SU-DHL-6 (cell line): ENCODE data around the gene DENND2A.

Experiments used
- EZH2phosphoT487 ChIP-seq: fragments of 200-600 bp; sonication (generic), shearing (Covaris generic); conservative IDR thresholded peaks from 2 replicates; pipeline ENCODE4 v1.6.1; 2018; ENCODE audit warnings: mild to moderate bottlenecking, antibody characterized with exemption, low read length, moderate library complexity, mixed read lengths
- TF ChIP-seq, protein P1 (sequence below): fragments of 200-600 bp; sonication (generic); IDR thresholded peaks from one replicate; pipeline ENCODE4 v1.5.1; 2017; ENCODE audit warnings: antibody characterized with exemption, mild to moderate bottlenecking, low read length, moderate library complexity; ENCODE audit not compliant: insufficient read depth, poor library complexity, severe bottlenecking

GRCh38 chr7:140526787-140527664 lies 113.6 kb downstream of the DENND2A start:
- TF ChIP-seq, protein P1, sequence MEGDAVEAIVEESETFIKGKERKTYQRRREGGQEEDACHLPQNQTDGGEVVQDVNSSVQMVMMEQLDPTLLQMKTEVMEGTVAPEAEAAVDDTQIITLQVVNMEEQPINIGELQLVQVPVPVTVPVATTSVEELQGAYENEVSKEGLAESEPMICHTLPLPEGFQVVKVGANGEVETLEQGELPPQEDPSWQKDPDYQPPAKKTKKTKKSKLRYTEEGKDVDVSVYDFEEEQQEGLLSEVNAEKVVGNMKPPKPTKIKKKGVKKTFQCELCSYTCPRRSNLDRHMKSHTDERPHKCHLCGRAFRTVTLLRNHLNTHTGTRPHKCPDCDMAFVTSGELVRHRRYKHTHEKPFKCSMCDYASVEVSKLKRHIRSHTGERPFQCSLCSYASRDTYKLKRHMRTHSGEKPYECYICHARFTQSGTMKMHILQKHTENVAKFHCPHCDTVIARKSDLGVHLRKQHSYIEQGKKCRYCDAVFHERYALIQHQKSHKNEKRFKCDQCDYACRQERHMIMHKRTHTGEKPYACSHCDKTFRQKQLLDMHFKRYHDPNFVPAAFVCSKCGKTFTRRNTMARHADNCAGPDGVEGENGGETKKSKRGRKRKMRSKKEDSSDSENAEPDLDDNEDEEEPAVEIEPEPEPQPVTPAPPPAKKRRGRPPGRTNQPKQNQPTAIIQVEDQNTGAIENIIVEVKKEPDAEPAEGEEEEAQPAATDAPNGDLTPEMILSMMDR: no peak
- no peak for TF ChIP-seq EZH2phosphoT487
